ENCODE data around the gene CDC25B. TPM values are rescaled to one million over a fixed set of nuclear protein-coding genes. Genes with fewer than 3 reads are reported as not detected.

Gene CDC25B
- total RNA-seq, 3 donors from 2014 or later (not counting 1 experiment from before 2014, with no cell fraction given) = 123 to 147 (median 143) TPM

DNA sequence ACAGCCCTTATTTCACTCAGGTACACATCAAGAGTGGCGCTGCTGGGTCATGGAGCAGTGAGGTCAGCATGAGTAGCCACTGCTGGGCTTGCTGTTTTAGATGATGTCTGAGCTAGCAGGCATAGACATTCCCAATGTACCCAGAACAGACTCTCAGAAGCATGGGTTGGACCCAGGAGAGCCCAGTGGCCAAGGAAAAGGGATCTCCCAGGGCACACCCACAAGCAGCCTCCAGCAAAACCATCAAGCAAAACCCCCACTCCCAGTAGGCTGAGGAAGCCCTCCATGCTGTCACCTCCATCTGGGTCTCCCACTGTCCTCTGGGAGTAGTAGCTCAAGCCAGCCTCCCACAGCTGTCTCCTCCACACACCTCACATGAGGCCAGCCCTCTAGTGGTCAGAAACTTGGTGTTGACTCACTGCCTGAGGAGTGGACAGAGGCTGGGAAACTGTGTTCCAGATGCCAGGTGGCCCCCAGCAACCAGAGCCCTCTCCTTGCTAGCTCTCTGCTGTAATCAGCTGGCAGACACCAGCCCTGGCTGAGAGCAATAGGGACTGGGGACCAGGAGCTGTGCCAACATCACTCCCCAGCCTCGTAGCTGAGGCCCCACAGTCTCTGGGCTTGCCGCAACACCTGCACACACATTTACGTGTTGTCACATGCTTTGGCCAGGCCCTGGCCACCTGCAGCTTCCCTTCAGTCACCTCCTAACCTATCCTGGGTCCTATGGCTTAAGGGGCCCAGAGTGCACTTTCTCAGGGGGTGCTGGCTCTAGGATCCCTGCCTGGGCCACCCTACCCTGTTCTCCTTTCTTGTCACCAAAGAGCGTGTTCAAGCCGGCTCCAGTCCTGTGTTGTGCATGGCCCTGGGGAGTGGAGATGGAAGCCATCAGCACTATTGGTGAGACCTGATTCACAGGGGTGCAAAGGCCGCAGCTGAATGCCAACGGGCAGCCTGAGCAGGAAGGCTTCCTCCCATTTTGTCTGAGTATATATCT lies 22.3 kb downstream of the CDC25B start:
- 94% methylated on average over 8 of the region's 8 CpGs for WGBS (ENCODE audit: insufficient coverage)
- TF ChIP-seq CTCF (IDR thresholded peaks at IDR 0.05) = no peak
- DNase-seq (peak in 1 of 2 donors; percentile 41), ATAC-seq (no peak)
- H3K4me1 Mint-ChIP-seq = peaks cover 49 to 74% of the 10 kb centered on the region in 2 donors
- no peaks in the 10 kb centered on the region for H3K27me3 Mint-ChIP-seq (ENCODE audit: low read depth in 2 of 2)
- H3K4me3 ChIP-seq (ENCODE audit: low read length) = no peak overlapping the region
- intact Hi-C loops (cut with micrococcal nuclease) = no loop called here
- no peaks in the 10 kb centered on the region for H3K36me3 Mint-ChIP-seq
- H3K4me1 ChIP-seq (ENCODE audit: control insufficient read depth, insufficient read depth, low read length) = peaks cover 72% of the 10 kb centered on the region
- H3K27ac Mint-ChIP-seq = peak overlapping the region; percentile 97
- H3K4me3 Mint-ChIP-seq = peak overlapping the region; percentile 79
- H3K36me3 ChIP-seq (ENCODE audit: control insufficient read depth, insufficient read depth, low read length) = peaks cover 8% of the 10 kb centered on the region
- H3K9me3 ChIP-seq (ENCODE audit: control insufficient read depth, insufficient read depth, low read length) = no peaks in the 10 kb centered on the region
- H3K9me3 Mint-ChIP-seq = no peaks in the 10 kb centered on the region
- H3K27ac ChIP-seq (ENCODE audit: low read length) = no peak overlapping the region
- no peaks in the 10 kb centered on the region for H3K27me3 ChIP-seq (ENCODE audit: control insufficient read depth, insufficient read depth, low read length)

DNA sequence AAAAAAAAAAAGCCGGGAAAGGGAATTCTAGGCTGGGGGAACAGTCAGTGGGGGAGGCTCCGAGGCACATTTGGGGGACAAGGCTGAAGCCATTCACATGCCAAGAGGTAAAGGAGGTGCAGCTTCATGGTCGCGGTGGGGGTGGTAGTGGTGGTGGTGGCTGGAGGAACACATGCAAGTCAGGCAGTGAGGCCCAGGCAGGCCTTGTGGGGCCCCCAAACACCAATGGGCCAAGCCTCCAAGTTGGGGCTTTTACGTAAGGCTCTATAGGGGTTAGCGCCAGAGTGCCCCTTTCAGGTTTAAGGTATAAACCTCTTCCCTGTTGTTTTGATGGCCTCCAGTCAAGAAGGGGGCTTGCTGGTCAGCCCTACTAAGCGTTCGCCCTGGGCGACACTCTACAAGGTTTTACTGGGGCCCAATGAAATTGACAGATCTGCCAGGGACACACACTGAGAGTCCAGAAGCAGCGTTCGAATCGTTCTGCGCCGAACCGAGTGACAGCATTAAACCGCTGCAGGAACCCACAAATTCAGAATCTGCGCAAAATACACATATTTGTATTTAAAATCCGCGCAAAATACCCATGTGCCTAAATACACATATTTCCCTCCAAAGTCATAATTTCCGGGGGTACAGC lies 23.4 kb downstream of the CDC25B start:
- Histone ChIP-seq H3K9me3 (ENCODE audit: control insufficient read depth, insufficient read depth, low read length) (no peaks in the 10 kb centered on the region), H3K4me1 (ENCODE audit: control insufficient read depth, insufficient read depth, low read length) (peaks cover 61% of the 10 kb centered on the region), H3K27me3 (ENCODE audit: control insufficient read depth, insufficient read depth, low read length) (no peaks in the 10 kb centered on the region), H3K36me3 (ENCODE audit: control insufficient read depth, insufficient read depth, low read length) (peaks cover 18% of the 10 kb centered on the region), H3K27ac (ENCODE audit: low read length) (peak overlapping the region; percentile 87), H3K4me3 (ENCODE audit: low read length) (peak overlapping the region; percentile 69)
- peak overlapping the region; percentile 89 for H3K4me3 Mint-ChIP-seq
- ATAC-seq = no peak
- H3K27ac Mint-ChIP-seq = peak overlapping the region; percentile 97
- H3K9me3 Mint-ChIP-seq = no peaks in the 10 kb centered on the region
- H3K36me3 Mint-ChIP-seq = no peaks in the 10 kb centered on the region
- H3K4me1 Mint-ChIP-seq = peaks cover 46 to 68% of the 10 kb centered on the region in 2 donors
- WGBS (ENCODE audit: insufficient coverage) = 64% methylated on average over 19 of the region's 20 CpGs
- TF ChIP-seq CTCF (IDR thresholded peaks at IDR 0.05) = no peak
- no peaks in the 10 kb centered on the region for H3K27me3 Mint-ChIP-seq (ENCODE audit: low read depth in 2 of 2)
- intact Hi-C loops (cut with micrococcal nuclease) = loop anchor here (1.0 to 2.0 kb wide), 6 partner anchors 8 to 51 kb away; partner anchors contain the start of gene MAVS
- no peak for DNase-seq

GRCh38 chr20:3820048-3820900 lies 24.2 kb downstream of the CDC25B start, which contains the start of gene AP5S1:
AP5S1 (plus strand) TSS chr20:3820547; CDS start chr20:3822118, 1,571 bp downstream.
- Histone ChIP-seq H3K36me3 (ENCODE audit: control insufficient read depth, insufficient read depth, low read length) (peaks cover 21% of the 10 kb centered on the region), H3K9me3 (ENCODE audit: control insufficient read depth, insufficient read depth, low read length) (no peaks in the 10 kb centered on the region), H3K4me3 (ENCODE audit: low read length) (peak within 1 kb of the TSS; percentile 69), H3K4me1 (ENCODE audit: control insufficient read depth, insufficient read depth, low read length) (peaks cover 54% of the 10 kb centered on the region), H3K27ac (ENCODE audit: low read length) (peak within 1 kb of the TSS; percentile 98), H3K27me3 (ENCODE audit: control insufficient read depth, insufficient read depth, low read length) (no peaks in the 10 kb centered on the region)
- H3K27me3 Mint-ChIP-seq (ENCODE audit: low read depth in 2 of 2) = no peaks in the 10 kb centered on the region
- peak within 1 kb of the TSS; percentile 89 for H3K4me3 Mint-ChIP-seq
- H3K36me3 Mint-ChIP-seq = no peaks in the 10 kb centered on the region
- DNase-seq (peak; percentile 95 to 97), ATAC-seq (peak; percentile 82 to 90 (median 85))
- peak within 1 kb of the TSS; percentile 97 for H3K27ac Mint-ChIP-seq
- intact Hi-C loops (cut with micrococcal nuclease) = loop anchor here (1.0 to 2.0 kb wide), 6 partner anchors 9 to 52 kb away; partner anchors contain the start of gene MAVS
- under 1% methylated on average over 96 of the region's 96 CpGs for WGBS (ENCODE audit: insufficient coverage)
- H3K9me3 Mint-ChIP-seq = no peaks in the 10 kb centered on the region
- peaks cover 43 to 61% of the 10 kb centered on the region in 2 donors for H3K4me1 Mint-ChIP-seq
- peak; percentile 97 for TF ChIP-seq CTCF (IDR thresholded peaks at IDR 0.05)
